Stimulated activated CD8-positive, alpha-beta memory T cell treated with anti-CD3 and anti-CD28 coated beads, Interleukin-15, amount 100 ng/mL, for 1 hour (primary cell): Measurements from ENCODE around the gene G6PC1.
"Not testable (repeated sequence)": the region's sequence is repeated elsewhere in the genome, so short reads cannot be mapped to it uniquely, and the experiment has no call there.

Source experiments
- DNase-seq: peaks from one replicate; pipeline ENCODE4 v3.0.0-alpha.2; 2020; ENCODE audit warnings: low read depth

Gene G6PC1

DNA sequence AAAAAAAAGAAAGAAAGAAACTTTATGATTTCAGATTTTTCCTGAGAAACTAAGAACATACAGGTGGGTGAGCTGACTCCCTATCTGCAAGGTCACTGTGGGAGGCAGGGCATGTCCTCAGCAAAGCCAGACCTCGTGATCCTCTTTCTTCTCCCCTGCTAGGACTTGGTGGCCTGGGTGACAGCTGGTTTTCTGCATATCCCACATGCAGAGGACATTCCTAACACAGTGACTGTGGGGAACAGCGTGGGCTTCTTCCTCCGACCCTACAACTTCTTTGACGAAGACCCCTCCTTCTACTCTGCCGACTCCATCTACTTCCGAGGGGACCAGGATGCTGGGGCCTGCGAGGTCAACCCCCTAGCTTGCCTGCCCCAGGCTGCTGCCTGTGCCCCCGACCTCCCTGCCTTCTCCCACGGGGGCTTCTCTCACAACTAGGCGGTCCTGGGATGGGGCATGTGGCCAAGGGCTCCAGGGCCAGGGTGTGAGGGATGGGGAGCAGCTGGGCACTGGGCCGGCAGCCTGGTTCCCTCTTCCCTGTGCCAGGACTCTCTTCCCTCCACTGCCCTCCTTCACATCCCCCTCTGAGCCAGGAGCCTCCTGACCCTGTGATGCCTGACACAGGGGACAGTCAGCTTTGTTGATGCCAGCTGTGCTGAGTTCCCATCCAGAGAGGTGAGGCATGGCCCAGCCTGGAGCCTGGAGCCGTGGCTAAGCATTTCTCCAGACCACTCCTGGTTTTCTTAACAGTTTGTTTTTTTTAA, 26.5 kb upstream of the G6PC1 start:
- DNase-seq = not testable (repeated sequence)

DNA sequence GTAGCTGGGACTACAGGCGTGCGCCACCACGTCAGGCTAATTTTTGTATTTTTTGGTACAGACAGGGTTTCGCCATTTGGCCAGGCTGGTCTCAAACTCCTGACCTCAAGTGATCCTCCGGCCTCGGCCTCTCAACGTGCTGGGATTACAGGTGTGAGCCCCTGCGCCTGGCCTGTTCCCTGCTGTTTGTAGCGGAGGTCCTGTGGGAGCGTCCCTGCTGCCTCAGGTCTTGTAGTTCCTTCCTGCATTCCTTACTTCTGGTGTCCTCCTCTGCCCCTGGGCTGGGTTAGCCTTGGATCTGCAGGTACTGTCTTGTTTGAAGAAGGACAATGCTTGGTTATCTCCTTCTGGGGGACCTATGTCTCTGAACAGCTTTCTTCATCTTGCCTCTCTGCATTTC, 23.6 kb upstream of the G6PC1 start:
- DNase-seq = no peak

DNA sequence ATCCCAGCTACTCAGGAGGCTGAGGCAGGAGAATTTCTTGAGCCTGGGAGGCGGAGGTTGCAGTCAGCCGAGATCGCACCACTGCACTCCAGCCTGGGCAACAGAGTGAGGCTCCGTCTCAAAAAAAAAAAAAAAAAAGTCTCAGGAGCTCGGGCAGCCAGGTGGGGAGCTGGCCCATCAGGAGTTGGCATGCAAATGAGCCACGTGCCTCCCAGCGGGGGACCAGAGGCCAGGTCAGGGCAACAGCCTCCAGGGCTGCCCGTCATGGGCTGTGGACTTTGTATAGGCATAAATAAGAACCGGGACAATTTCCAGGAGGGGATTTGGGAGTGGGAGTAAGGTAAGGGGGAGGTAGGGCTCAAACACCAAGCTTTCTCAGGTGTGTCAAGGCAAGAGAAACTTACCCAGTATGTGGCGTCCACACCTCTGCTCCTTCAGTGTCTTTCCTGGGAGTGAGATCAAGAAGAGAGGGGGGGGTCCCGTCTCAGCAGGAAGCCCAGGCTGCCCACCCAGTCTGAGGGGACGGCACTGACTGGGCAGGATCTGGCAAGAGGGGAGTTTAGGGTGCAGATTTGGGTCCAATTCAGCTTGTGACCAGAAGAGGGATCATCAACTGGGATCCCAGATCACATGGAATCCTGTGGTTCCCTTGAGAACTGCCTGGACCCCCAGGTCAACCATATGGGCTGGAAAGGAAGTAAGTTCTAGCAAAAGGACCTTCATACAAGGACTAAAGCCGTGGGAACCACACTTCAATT, 22.3 kb upstream of the G6PC1 start:
- no peak for DNase-seq

DNA sequence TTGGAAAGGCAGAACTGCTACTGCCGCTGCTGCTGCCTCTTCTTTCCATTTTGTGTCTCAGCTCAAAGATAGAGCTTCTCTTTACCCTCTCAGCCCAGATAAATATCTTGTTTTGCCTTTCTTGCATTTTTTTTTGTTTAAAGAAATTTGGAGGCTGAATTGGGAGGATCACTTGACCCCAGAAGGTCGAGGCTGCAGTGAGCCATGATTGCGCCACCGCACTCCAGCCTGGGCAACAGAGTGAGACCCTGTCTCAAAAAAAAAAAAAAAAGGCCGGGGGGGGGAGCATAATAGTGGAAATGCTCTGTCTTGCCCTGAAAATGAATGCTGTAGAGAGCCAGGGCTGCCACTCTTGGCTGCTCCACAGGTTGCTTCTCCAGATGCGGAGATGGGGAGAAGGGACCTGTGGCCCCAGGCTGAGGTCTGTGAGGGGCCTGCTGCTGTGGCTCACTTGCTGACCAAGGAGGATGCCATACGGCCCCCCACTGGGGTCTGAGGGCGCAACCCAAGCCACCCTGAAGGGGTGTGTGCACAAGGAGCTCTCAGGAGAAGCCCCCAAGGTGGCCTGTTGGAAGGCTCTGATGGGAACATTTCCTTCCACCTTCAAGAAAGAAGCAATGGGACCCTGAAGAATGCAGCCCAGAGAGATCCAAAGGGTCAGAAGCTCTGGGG, 21.5 kb upstream of the G6PC1 start:
- no peak for DNase-seq

DNA sequence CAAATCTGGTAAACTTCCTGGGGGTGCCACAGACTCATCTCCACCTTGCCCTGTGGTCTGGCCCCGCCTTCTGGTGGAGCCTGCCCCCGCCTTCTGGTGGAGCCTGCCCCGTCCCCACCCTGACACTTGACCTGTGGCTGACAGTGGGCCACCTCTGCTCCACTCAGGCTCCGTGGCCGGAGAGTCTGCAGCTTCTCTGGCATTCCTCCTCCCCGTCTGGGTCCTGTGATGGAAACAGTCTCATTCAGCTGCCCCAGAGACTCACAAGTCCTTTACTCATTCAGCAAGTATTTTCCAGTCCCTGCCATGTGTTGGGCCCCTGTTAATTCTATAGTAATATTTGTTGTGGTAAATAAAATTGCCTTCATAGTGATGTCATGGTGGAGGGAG, 21.0 kb upstream of the G6PC1 start:
- no peak for DNase-seq

DNA sequence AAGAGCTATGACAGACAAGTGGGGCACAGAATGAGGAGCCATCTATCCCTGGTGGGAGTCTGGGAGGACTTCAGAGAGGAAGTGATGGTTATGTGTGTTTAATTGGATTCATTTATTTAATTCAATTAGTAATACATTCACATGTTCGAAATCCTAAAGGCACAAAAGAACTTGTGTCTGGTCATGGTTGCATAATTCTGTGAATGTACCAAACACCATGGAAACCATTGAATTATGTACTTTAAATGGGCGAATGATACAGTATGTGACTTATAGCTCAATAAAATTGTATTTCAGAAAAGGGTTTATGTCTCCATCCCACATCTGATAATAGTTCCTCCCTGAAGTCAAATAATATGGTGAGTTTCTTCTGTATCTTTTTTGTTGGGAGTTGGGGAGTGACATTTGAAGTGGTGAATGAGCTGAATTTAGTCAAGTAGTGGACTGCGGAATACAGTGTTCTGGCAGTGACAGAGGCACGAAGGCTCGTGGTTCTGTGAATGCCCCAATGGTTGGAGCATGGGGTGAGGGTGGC, 19.8 kb upstream of the G6PC1 start:
- no peak for DNase-seq

DNA sequence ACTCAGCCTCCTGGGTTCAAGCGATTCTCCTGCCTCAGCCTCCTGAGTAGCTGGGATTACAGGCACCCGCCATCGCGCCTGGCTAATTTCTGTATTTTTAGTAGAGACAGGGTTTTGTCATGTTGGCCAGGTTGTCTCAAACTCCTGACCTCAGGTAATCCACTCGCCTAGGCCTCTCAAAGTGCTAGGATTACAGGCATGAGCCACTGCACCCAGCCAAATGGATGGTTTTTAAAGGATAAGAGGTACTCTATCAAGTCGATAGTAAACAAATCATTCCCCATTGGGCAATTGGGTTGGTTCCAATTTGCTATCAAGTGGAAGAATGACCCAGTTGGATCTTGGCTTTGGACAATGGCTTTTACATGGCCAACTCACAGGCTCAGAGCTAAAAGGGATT, 18.9 kb upstream of the G6PC1 start:
- not testable (repeated sequence) for DNase-seq

DNA sequence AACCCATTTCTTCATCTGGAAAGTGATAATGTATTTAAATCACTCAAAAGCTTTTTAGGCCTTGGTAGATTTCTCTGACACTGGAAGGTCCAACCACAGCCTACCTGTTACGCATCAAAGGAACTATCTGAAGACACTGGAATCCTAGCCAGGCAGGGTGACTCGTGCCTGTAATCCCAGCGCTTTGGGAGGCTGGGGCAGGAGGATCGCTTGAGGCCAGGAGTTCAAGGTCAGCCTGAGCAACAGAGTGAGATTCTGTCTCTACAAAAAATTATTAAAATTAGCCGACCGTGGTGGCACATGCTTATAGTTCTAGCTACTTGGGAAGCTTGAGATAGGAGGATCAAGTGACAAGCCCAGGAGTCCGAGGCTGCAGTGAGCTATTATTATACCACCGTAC, 18.4 kb upstream of the G6PC1 start:
- DNase-seq = no peak

DNA sequence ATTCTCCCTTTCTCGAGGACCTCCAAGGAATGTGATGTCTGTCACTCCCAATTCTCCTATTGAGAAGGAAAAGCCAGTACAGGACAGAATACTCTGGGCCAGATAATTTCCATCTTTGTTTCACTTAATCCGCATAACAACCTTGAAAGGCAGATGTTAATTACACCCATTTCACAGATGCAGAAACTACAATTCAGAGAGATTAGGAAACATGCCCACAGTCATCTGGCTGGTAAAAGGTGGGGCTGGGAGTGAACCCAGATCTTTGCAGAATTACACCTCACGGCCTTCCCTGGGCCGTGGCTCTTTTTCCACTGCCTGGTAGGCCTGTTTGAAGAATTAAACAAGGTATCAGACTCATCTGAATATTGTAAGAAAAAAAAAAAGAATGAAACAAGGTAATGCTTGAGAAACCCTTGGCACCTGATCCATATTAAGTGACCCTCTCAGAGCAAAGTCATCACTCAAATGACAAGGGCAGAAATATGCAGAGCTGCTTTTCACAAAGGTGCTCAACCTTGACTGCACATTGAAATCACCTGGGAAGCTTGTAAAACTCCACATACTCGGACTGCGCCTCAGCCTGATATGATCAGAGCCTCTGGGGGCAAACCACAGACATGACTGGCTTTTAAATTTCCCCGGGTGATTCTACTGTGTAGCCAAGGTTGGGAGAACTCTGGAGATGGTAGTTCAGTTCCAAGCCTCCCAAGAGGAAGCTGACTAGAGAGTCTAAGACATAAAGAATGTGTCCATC, 16.6 kb upstream of the G6PC1 start:
- DNase-seq = no peak

DNA sequence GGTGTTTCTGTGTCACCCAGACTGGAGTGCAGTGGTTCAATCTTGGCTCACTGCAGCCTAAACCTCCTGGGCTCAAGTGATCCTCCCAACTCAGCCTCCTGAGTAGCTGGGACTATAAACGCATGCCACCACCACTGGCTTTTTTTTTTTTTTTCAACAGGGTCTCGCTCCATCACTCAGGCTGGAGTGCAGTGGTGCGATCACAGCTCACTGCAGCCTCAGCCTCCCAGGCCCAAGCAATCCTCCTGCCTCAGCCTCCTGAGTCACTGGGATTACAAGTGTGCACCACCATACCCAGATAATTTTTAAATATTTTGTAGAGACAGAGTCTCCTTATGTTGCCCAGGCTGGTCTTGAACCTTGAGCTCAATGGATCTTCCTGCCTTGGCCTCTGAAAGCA, 14.8 kb upstream of the G6PC1 start:
- not testable (repeated sequence) for DNase-seq

DNA sequence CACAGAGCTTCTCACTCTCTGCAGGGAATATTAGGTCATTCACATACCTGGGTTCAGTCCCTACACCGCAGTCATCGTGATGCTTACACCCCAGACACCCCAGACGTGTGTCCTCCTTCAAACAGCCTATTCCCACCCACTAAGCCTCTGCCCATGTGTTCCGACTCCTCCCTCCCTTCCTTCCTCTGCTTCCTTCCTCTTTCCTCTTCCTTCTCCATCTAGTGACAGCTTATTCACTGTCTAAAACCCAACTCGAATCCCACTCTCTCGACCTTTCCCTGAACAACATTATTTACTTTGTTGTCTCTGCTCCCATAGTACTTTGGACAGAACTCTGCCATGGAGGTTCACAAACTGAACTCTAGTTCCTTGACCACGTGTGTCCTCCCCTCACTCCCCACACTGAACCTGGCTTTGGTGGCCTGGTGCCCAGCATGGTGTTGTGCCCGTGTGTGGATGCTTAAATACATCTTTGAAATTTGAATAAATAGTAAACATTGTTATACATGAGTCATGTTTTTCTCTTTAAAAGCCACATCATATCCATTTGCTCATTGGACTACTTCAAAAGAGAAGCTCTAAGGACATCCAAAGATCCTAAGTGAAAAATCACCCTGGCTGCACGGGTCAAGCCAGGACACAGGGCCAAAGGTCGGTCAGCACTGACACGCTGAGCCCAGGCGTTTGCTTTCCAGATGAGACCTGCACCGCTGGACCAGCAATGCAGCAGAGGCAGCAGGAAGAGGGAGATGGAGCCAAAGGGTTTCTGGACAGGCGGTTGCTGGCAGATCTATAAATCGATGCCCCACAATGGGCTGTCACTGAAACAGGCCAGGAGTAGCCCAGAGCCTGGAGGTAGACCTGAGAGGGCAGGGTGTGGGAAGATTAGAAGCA, 14.1 kb upstream of the G6PC1 start:
- no peak for DNase-seq

DNA sequence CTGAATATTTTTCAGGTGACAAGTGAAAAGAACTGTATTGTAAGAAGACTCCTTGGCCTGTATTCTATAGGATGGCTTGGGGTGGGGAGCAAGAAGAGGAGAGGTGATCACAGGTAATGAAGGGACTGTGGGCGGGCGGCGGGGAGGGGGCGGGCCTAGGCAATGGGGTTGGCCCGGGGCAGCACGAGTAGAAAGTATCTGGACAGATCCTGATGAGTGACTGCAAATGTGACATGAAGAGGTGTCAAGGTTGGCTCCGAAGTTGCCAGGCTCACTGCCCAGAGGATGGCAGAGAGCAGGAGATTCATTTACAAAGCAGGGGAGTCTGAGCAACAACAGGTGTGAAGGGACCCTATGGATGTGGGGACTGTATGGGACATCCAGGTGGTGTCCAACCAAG, 10.8 kb upstream of the G6PC1 start:
- no peak for DNase-seq

DNA sequence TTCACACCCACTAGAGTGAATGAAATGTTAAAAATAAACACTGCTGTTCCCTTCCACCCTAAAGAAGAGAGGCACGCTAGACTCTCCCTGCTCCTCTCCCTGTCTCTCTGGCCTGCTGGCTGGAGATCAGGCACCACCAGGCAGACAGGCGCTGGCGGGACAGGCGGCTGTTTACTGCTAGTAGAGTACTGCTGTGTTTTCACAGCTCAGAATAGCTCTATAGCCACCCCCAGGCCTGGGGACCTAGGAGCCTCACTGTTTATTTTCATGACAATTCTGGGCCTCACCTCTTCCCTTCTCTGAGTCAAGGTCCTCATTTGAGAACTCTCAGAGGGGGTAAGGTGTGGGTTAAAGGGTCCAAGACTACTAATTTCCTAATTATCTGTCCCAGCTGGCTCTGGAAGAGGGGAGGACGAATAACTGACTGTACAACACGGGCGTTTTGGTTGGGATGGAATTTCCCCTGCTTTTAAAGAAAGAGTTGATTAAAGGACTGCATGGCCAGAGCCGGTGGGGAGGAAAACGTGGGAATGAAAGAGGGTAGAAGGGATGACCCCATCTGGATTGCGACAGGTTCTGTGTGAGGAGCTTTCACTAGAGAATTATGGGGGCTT, 9.0 kb upstream of the G6PC1 start:
- no peak for DNase-seq

DNA sequence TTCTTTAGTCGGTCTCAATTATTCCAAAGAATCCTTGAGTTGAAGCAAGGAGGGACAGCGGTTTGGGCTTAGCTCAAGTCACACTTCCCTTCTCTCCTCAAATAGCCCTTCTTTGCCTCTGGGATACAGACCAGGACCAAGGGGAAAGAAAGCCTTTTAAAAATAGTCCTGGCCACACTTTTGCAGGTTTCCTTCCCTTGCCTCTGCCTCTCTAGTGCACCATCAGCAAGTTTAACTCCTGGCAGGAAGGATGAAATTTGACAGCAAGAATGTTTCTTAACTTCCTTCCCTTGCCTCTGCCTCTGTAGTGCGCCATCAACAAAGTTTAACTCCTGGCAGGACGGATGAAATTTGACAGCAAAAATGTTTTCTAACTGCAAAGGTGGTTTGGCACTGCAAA, 7.2 kb upstream of the G6PC1 start:
- DNase-seq = no peak

DNA sequence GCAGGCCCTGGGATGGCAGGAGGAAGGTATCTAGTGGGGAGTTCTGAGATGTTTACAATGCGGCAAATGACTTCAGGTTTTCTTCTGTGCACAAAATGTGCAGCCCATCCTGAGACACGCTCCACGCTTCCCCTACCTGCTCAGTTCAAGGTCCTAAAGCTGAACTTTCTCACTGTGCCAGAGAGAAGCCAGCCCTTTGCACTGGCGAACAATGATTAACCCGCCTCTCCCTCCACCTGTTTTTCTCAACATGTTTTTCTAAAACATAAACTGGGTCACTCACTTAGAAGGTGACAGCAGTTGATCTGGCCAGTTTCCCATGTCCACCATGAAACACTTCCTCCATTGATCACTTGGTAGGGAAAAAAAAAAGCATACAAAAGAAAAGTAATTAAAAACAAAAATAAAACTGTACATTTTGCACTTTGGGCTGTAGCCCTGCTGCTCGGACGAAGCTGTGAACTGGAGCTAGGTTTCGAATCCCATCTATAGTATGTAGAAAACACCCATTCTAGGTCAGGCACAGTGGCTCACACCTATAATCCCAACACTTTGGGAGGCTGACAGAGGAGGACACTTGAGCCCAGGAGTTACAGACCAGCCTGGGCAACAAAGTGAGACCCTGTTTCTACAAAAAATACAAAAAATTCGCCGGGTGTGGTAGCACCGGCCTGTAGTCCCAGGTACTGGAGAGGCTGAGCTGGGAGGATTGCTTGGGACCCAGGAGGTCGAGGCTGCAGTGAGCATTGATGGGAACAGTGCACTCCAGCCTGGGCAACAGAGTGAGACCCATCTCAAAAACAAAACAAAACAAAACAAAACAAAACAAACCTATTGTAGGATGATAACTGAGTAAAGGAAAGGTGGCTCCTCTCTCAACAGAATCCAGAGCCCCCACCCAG, 6.1 kb upstream of the G6PC1 start:
- DNase-seq = no peak

DNA sequence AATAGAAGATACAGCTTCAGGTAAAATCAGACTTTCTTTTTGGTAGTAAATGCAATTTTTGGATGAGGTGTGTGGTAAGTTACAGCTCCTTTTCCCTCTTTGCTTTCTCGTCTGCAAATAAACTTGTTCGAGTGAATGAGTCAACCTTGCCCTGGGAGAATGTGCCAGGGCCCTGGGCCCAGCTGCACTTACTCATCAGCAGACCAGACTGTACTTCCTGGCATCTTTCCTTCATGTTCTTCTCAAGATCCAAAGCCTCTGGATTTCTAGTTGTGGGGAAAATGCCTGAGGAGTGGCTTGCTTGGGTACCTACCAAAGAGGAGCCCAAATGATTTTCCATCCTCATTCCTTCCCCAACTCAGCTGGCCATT, 5.4 kb upstream of the G6PC1 start:
- no peak for DNase-seq

DNA sequence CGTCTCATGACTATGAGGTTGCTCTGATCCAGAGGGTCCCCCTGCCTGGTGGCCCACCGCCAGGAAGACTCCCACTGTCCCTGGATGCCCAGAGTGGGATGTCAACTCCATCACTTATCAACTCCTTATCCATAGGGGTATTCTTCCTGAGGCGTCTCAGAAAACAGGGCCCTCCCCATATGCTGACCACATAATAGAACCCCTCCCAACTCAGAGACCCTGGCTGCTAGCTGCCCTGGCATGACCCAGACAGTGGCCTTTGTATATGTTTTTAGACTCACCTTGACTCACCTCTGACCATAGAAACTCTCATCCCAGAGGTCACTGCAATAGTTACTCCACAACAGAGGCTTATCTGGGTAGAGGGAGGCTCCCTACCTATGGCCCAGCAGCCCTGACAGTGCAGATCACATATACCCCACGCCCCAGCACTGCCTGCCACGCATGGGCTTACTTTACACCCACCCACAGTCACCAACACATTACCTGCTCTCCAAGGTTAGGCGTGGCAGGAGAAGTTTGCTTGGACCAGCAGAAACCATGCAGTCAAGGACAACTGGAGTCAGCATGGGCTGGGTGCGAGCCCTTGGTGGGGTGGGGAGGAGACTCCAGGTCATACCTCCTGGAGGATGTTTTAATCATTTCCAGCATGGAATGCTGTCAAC, 2.3 kb upstream of the G6PC1 start:
- no peak for DNase-seq

DNA sequence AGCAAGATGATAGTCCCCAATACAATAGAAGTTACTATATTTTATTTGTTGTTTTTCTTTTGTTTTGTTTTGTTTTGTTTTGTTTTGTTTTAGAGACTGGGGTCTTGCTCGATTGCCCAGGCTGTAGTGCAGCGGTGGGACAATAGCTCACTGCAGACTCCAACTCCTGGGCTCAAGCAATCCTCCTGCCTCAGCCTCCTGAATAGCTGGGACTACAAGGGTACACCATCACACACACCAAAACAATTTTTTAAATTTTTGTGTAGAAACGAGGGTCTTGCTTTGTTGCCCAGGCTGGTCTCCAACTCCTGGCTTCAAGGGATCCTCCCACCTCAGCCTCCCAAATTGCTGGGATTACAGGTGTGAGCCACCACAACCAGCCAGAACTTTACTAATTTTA, 618 bp upstream of the G6PC1 start:
- DNase-seq = not testable (repeated sequence)
